Left lung (tissue), 10 donors: Measurements from ENCODE around the gene PMS1. TPM values are rescaled to one million over a fixed set of nuclear protein-coding genes. Genes with fewer than 3 reads are reported as not detected.

Source experiments
- ATAC-seq: fragments of 200-7000 bp; cut with Tn5 transposase; one replicate; pipeline ENCODE4 v1.9.1; 2020; ENCODE audit warnings: moderate library complexity
- DNase-seq, 4 donors: peaks; one replicate each; pipeline ENCODE4 v3.0.0-alpha.2; 2013 to 2020
- H3K27ac ChIP-seq, 2 donors: fragments of 200-600 bp; sonication (generic) in 1 of 2; one replicate each; pipeline versions ENCODE4 v1.5.0 to v1.8.0; 2020 to 2021
- H3K27me3 ChIP-seq, 2 donors: fragments of 200-600 bp; sonication (generic) in 1 of 2; one replicate each; pipeline versions ENCODE4 v1.5.0 to v1.8.0; 2020 to 2021
- H3K36me3 ChIP-seq, 2 donors: fragments of 200-600 bp; sonication (generic) in 1 of 2; one replicate each; pipeline versions ENCODE4 v1.5.0 to v1.8.0; 2020 to 2021
- H3K4me1 ChIP-seq, 2 donors: fragments of 200-600 bp; one replicate each; pipeline ENCODE4 v1.8.0; 2021
- H3K4me3 ChIP-seq, 2 donors: fragments of 200-600 bp; sonication (generic) in 1 of 2; one replicate each; pipeline versions ENCODE4 v1.5.0 to v1.8.0; 2020 to 2021; ENCODE audit warnings: mild to moderate bottlenecking in 1 of 2
- H3K9me3 ChIP-seq, 2 donors: fragments of 200-600 bp; sonication (generic) in 1 of 2; one replicate each; pipeline versions ENCODE4 v1.5.0 to v1.8.0; 2020 to 2021
- intact Hi-C, 2 donors: fragments of 100-400 bp; cut with DNase I; formaldehyde crosslinking; loops; one replicate each; pipeline versions ENCODE4 v1.11.2 to v1.14.2; 2022
- polyA plus RNA-seq, 6 donors: library from polyadenylated mRNA; unstranded; fragments of 120-200 nt; gene quantifications; one replicate each; pipeline ENCODE4 v1.2.1, GENCODE V29; 2013; ENCODE audit not compliant: insufficient read length in 6 of 6
- total RNA-seq, 2 donors: library from RNA; stranded (reverse); fragmentation: NEBNext Ultra II Directional; extraction: Animal tissue kit (Norgen Biotek cat#: 25700); gene quantifications; one replicate each; pipeline ENCODE4 v1.2.1, GENCODE V29; 2021
- TF ChIP-seq, protein P1 (sequence below), 2 donors: fragments of 200-600 bp; sonication (generic) in 1 of 2; IDR thresholded peaks; one replicate each; pipeline versions ENCODE4 v1.5.0 to v1.8.0; 2021; ENCODE audit warnings: antibody characterized with exemption in 2 of 2
- donor health status: DM: no; HTN: yes; CAD: no.
- donor health status: DM: no; HTN: no; CAD: no.

PMS1 gene
- total and polyA plus RNA-seq, 8 donors, result 25.4 to 51.6 (median 45.1) TPM

DNA sequence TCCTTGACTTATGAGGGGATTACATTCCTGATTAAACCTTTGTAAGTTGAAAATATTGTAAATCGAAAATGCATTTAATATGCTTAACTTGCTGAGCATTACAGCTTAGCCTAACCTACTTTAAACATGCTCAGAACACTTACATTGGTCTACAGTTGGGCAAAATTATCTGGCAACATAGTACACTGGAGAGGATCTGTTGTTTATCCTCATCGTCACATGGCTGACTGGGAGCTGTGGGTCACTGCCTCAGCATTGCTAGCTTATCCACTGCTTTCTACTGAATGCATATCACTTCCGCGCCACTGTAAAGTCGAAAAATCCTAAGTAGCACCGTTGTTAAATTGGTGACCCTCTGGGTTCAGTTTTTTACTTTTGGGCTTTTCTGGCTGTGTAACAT is 13.7 kb downstream of the PMS1 start:
- TF ChIP-seq, protein P1, sequence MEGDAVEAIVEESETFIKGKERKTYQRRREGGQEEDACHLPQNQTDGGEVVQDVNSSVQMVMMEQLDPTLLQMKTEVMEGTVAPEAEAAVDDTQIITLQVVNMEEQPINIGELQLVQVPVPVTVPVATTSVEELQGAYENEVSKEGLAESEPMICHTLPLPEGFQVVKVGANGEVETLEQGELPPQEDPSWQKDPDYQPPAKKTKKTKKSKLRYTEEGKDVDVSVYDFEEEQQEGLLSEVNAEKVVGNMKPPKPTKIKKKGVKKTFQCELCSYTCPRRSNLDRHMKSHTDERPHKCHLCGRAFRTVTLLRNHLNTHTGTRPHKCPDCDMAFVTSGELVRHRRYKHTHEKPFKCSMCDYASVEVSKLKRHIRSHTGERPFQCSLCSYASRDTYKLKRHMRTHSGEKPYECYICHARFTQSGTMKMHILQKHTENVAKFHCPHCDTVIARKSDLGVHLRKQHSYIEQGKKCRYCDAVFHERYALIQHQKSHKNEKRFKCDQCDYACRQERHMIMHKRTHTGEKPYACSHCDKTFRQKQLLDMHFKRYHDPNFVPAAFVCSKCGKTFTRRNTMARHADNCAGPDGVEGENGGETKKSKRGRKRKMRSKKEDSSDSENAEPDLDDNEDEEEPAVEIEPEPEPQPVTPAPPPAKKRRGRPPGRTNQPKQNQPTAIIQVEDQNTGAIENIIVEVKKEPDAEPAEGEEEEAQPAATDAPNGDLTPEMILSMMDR (IDR thresholded peaks at IDR 0.05), result no peak
- no peak for DNase-seq
- no peak overlapping the region for H3K27ac ChIP-seq
- intact Hi-C loops, result no loop called here
- H3K4me1 ChIP-seq, result no peaks in the 10 kb centered on the region
- peaks cover 0 to 44% of the 10 kb centered on the region in 2 donors for H3K36me3 ChIP-seq
- no peaks in the 10 kb centered on the region for H3K9me3 ChIP-seq
- H3K4me3 ChIP-seq, result no peak overlapping the region
- no peak for ATAC-seq
- no peaks in the 10 kb centered on the region for H3K27me3 ChIP-seq

DNA sequence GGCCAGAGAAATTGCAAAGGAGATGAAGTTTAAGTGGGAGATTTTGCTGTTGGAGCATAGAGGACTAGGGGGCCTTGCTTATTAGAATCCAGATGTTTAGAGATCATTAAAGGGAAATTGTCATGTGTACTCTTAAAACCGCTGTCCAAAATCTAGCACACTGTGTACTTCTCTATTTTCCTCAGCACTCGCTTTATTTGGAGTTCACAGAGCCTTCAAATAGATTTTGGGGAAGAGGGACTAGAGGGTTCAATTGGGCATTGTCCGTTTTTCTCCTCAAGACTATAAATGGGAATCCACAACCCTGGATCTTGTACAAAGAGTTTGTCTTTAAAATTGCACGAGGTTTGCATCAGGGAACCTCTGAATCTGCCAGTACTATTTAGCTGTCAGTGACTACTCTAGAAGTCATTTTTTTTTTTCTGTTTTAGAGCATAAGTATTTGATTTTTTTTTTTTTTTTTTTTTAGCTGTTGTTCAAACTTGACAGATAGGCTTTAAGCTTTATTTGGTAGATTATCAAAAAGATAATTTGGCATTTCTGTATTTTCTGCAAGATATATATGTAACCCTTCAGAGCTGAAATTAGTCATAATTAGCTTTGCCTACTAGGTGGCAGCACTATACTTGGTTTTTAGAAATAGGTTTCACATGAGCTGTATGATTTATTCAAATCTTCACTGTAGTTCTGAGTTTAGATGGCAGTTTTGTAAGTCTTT is 14.2 kb downstream of the PMS1 start:
- Histone ChIP-seq H3K36me3 (peaks cover 0 to 40% of the 10 kb centered on the region in 2 donors), H3K27ac (no peak overlapping the region), H3K9me3 (no peaks in the 10 kb centered on the region), H3K27me3 (no peaks in the 10 kb centered on the region), H3K4me3 (no peak overlapping the region), H3K4me1 (no peaks in the 10 kb centered on the region)
- ATAC-seq, result peak; percentile 76
- TF ChIP-seq, protein P1 (IDR thresholded peaks at IDR 0.05), result no peak
- peak in 2 of 4 donors; percentile 12 to 22 for DNase-seq
- intact Hi-C loops, result no loop called here

DNA sequence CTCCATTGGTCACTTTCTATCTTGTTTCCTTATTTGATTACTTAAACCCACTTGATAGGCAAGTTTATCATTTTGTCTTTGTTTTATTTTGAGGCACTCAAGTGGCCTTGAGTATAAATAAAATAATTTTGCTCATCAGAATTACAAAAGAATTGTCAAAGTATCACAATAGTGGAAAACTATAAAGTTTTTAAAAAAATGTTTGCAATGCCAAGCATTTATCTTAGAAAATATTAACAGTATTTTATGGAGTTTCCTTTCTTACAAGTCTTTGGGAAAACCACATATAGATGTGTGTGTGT is 14.7 kb downstream of the PMS1 start:
- no peak for ATAC-seq

GRCh38 chr2:189799531-189799930 is 15.3 kb downstream of the PMS1 start:
- H3K36me3 ChIP-seq, result peaks cover 0 to 30% of the 10 kb centered on the region in 2 donors
- TF ChIP-seq, protein P1 (IDR thresholded peaks at IDR 0.05), result no peak
- DNase-seq (no peak), ATAC-seq (no peak)
- H3K4me3 ChIP-seq, result no peak overlapping the region
- H3K27ac ChIP-seq, result no peak overlapping the region
- H3K4me1 ChIP-seq, result no peaks in the 10 kb centered on the region
- H3K27me3 ChIP-seq, result no peaks in the 10 kb centered on the region
- H3K9me3 ChIP-seq, result no peaks in the 10 kb centered on the region
- intact Hi-C loops, result no loop called here

More for the DNA sequence above, 14.7 kb downstream of the PMS1 start:
- no peak overlapping the region for H3K4me3 ChIP-seq
- peaks cover 0 to 35% of the 10 kb centered on the region in 2 donors for H3K36me3 ChIP-seq
- intact Hi-C loops, result no loop called here
- TF ChIP-seq, protein P1 (IDR thresholded peaks at IDR 0.05), result no peak
- no peaks in the 10 kb centered on the region for H3K27me3 ChIP-seq
- no peaks in the 10 kb centered on the region for H3K9me3 ChIP-seq
- no peak overlapping the region for H3K27ac ChIP-seq
- DNase-seq, result no peak
- no peaks in the 10 kb centered on the region for H3K4me1 ChIP-seq

DNA sequence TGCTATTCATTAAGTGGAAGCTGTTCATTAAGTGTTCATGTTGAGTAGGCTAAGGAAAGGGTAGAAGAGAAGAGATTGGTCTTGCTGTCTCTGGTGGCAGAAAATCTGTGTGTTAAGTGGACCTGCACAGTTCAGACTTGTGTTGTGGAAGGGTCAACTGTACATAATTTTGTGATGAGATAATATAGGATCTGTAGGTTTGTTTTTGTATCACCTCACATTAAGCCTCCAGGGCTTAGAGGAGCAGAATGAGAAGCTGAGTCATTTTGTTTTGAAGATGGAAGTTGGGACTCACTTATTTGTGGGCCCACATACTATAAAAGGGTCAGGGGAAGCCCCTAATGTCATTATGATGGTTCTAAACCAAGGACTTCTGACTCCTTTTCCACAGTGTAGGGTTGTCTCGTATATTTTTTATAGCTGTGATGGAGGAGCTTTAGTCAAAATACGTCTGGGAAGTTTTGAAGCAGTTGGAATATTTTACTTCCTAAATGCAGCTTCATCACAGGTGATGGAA is 18.2 kb downstream of the PMS1 start:
- Histone ChIP-seq H3K4me1 (no peaks in the 10 kb centered on the region), H3K27me3 (no peaks in the 10 kb centered on the region), H3K36me3 (peaks cover 0 to 17% of the 10 kb centered on the region in 2 donors), H3K9me3 (no peaks in the 10 kb centered on the region), H3K27ac (no peak overlapping the region), H3K4me3 (no peak overlapping the region)
- ATAC-seq, result no peak
- DNase-seq, result no peak
- TF ChIP-seq, protein P1 (IDR thresholded peaks at IDR 0.05), result no peak
- intact Hi-C loops, result no loop called here
